NCI-H774 (cell line): ENCODE data around the gene SSUH2.

ENCODE experiments used
- DNase-seq: peaks from one replicate; lab custom pipeline; 2025; lab: John Stamatoyannopoulos, UW

The SSUH2 gene

DNA sequence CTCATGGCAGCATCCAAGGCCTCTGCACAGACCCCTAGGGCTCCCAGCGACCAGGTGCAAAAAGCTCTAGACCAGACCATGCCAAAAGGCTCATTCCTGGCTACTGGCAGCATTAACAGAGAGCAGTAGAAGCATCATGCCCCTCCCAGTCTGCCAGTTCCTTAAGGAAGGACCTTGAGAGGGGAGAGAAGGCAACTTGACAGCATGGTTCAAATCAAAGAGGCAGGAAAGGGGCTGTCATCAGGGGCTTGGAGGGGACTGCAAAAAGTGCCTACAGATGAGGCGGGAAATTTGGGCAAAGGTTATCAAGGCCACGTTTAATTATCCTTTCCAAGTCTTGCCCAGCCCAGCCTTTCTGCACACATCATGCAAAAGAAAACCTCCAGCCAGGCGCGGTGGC, 64.7 kb downstream of the SSUH2 start:
- no peak for DNase-seq

- DNase-seq: no peak
These were observed 65.5 kb downstream of the SSUH2 start for GRCh38 chr3:8579096-8579495.

GRCh38 chr3:8578282-8578681, 66.3 kb downstream of the SSUH2 start:
- DNase-seq: no peak

GRCh38 chr3:8576841-8577571, 67.6 kb downstream of the SSUH2 start:
- DNase-seq: no peak

DNA sequence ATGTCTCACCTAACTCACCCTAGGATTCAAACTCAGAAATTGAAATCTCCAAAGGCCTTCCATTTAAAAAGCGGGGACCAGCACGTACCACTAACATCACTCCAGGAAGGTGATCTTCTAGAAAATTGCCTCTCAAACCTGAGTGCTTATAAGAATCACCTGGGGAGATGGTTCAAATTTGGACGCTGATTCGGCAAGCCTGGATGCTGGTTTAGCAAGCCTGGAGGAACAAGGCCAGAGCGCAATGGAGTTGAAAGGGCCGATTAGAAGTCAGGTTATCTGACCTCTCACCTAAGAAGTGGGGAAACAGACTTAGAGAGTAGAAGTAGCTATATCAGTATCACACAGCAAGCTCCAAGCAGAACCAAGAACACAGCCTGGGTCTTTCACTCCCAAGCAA, 68.2 kb downstream of the SSUH2 start:
- no peak for DNase-seq

DNA sequence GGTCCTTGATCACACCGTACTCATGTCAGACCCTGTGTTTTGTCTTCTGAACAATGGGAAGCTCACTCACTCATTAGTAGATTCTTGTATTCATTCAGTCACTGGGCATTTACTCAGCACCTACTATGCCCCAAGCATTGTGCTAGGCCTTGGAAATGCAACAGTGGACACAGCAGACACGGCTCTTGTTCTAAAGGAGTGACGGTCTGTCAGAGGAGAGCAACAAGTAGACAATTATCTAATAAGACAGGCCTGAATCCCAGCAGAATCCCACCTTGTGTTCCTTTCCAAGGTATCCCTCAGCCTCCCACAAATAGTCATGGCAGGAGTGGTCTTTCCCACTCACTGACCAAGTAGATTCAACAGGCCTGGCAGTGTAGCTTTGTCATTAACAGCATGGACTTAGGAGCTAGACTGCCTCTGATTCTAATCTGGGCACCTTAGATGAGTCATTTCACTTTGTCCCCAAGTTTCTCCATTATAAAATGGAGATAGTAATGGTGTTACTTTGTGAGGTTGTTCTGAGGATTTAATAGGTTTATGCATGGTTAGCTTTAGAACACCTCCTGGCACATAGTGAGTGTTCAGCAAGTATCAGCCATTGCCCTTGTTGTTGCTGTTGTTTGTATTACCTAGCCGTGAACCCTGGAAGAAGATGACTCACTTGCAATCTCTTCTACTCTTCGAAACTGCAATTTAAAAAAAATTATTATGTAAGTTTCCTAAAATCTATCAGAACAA, 69.1 kb downstream of the SSUH2 start:
- no peak for DNase-seq

- DNase-seq: no peak
These were observed 69.8 kb downstream of the SSUH2 start for GRCh38 chr3:8574670-8575322.

- DNase-seq: no peak
These were observed 70.4 kb downstream of the SSUH2 start for GRCh38 chr3:8574040-8574669.

DNA sequence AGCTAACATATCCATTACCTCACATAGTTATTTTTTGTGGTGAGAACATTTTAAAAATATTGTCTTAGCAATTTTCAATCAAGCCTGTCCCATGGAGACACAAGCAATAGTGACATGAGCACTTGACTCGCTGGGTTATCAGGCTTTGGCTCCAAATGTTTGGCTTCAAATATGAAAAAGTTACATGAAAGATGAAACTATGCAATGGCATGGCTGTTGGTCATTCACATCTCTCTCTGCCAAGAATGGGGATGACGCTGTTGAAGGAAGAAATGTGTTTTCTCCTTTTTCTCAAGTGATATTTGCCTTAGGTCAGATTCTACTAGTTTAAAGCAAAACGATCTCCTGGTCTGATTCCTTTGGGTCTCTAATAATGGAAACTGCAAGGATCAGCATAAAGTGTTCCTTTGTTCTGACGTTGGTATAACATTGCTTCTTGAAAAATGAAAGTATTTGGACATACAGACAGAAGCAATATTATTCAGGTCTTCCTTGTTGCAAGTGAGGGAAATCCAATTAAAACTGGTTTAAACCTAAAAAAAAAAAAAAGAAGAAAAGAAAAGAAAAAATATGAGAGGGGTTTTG, 71.2 kb downstream of the SSUH2 start:
- no peak for DNase-seq

DNA sequence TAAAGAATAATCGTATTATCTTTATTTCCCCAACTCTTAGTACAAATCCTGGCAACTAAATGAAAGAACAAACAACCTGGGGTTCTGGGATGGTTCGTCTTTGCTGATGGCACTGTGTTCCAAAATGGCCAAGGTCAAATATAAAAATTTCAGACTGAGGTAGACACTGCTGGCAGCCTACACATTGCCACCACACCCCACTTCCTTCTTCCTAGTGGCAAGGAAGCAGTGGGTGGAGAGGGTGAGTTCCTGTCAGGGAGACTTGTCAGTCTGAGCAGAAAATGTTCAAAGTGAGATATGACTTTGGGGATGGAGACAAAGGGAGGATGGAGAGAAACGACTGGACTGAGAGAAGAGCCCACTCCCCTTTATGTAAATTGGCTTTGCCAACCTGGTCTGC, 73.3 kb downstream of the SSUH2 start:
- DNase-seq: no peak
